Epithelial cell of esophagus (primary cell): ENCODE data around the gene HELT.
A peak's percentile ranks its signal among the peaks of the same experiment; 100 is the strongest.

ENCODE experiments used
- DNase-seq: peaks from one replicate; pipeline ENCODE4 v3.0.0; 2010; ENCODE audit warnings: low read depth
- H3K4me3 ChIP-seq: 2 replicates; pipeline ENCODE4 v1.5.1; 2011; ENCODE audit warnings: mild to moderate bottlenecking, low read length, control low read depth
- TF ChIP-seq, protein P1 (sequence below): IDR thresholded peaks from 2 replicates; pipeline ENCODE4 v1.5.1; 2011; ENCODE audit warnings: low read depth, mild to moderate bottlenecking, low read length, control low read depth, inconsistent platforms; ENCODE audit not compliant: insufficient read depth; ENCODE audit errors: missing control alignments

Gene HELT

GRCh38 chr4:185004562-185005218 lies 13.6 kb upstream of the HELT start:
- TF ChIP-seq, protein P1, sequence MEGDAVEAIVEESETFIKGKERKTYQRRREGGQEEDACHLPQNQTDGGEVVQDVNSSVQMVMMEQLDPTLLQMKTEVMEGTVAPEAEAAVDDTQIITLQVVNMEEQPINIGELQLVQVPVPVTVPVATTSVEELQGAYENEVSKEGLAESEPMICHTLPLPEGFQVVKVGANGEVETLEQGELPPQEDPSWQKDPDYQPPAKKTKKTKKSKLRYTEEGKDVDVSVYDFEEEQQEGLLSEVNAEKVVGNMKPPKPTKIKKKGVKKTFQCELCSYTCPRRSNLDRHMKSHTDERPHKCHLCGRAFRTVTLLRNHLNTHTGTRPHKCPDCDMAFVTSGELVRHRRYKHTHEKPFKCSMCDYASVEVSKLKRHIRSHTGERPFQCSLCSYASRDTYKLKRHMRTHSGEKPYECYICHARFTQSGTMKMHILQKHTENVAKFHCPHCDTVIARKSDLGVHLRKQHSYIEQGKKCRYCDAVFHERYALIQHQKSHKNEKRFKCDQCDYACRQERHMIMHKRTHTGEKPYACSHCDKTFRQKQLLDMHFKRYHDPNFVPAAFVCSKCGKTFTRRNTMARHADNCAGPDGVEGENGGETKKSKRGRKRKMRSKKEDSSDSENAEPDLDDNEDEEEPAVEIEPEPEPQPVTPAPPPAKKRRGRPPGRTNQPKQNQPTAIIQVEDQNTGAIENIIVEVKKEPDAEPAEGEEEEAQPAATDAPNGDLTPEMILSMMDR = no peak
- DNase-seq = no peak
- H3K4me3 ChIP-seq = peak overlapping the region; percentile 25

- peak; percentile 79 for DNase-seq
- TF ChIP-seq, protein P1 = peak; percentile 92
- H3K4me3 ChIP-seq = peak overlapping the region; percentile 25
These were observed 13.0 kb upstream of the HELT start for GRCh38 chr4:185005219-185005819.

- TF ChIP-seq, protein P1 = peak; percentile 52
- DNase-seq = peak; percentile 14
These were observed 6.9 kb upstream of the HELT start for GRCh38 chr4:185011408-185011807.

GRCh38 chr4:185013417-185014125 lies 4.7 kb upstream of the HELT start:
- TF ChIP-seq, protein P1 = no peak
- H3K4me3 ChIP-seq = no peak overlapping the region
- peak; percentile 13 for DNase-seq

More at GRCh38 chr4:185011408-185011807, 6.9 kb upstream of the HELT start:
- no peak overlapping the region for H3K4me3 ChIP-seq

- no peak for DNase-seq
- no peak overlapping the region for H3K4me3 ChIP-seq
- TF ChIP-seq, protein P1 = no peak
These were observed 3.2 kb upstream of the HELT start for GRCh38 chr4:185015108-185015507.

DNA sequence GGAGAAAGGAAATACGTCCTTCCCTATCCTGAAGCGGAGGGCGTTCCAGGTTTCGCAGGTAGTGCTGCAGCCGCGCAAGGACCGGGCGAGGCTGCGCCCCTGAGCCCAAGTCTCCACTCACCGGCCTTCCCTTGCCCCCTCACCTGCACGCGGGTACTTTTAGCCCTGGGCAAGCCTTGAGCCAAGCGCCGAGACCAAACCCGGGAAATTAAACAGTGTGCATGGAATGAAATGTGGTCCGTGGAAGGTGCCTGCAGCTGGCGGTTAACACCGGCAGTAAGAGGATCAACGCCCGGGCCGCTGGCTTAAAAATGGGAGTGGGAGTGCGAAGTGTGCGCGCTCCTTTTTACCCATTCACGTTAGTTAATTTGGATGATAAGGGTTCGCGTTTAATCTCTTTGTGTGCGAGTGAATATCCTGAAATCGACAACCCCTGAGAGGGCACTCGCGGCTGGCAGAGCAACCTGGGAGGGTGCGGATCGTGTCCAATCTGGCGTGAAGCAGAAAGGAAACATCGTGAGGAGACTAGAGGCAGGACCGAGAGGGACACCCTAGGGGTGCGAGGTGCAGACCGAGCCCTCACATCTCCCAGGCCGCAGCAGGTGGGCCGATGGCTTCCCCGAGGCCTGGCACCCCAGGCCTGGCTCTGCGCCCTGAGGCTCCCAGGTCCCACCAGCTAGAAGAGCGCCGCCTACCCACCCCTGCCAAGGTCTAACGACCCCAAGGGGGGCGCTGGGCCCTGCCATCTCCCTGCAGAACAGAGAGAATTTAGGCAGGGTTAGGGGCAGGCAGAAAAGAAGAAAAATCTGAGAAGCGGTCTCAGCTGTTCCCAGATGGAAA lies 2.0 kb upstream of the HELT start:
- TF ChIP-seq, protein P1 = no peak
- DNase-seq = no peak

More for the DNA sequence above, 2.0 kb upstream of the HELT start:
- no peak overlapping the region for H3K4me3 ChIP-seq
